Measurements from ENCODE around the gene PGLYRP2. TPM values are rescaled to one million over a fixed set of nuclear protein-coding genes. Genes with fewer than 3 reads are reported as not detected.

Gene PGLYRP2
- total RNA-seq, 1 donor from 2014 or later, result not detected

- no peaks in the 10 kb centered on the region for H3K4me1 Mint-ChIP-seq (ENCODE audit: low read depth, unreplicated experiment)
- FAIRE-seq, result no peak
Observed at GRCh38 chr19:15439821-15440641, 39.3 kb downstream of the PGLYRP2 start.

DNA sequence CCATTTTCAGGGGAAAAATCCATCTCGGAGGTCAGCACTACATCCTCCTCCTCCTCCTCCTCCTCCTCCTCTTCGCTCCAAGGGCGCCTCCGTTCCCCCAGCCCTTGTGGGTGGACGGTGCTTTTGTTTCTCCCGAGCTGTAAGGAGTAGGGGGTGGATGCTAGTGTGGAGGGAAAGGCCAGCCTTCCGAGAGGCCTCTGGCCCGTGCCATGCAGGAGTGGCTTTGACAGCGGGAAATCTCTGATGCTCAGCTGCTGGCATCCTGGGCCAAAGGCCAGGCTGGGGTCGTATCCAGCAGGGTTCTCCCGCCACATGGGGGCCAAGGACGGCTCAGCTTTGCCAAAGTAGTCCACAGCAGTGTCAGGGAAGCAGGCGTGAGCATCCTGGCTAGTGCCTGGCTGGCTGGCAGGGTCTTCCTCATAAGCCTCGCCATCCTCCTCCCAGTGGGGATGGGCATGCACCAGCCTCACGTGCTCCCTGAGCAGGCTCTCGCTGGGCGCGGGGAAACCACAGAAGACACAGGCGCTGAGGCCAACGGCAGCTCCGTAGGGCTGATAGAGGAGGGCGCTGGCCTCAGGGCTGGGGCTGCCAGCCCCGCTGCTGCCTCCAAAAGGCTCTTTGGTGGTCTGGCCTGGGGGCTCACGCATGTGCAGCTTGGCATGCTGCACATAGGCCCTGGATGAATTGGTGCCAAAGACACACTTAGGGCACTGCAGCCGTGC, 40.1 kb downstream of the PGLYRP2 start:
- H3K9me3 Mint-ChIP-seq (ENCODE audit: unreplicated experiment), result no peaks in the 10 kb centered on the region
- Histone ChIP-seq H3K4me1 (ENCODE audit: insufficient read depth, low read length) (no peaks in the 10 kb centered on the region), H3K9ac (ENCODE audit: low read length) (no peak overlapping the region)

More at GRCh38 chr19:15439821-15440641, 39.3 kb downstream of the PGLYRP2 start:
- Histone ChIP-seq H3K36me3 (ENCODE audit: insufficient read depth, low read length) (no peaks in the 10 kb centered on the region), H3K9me3 (ENCODE audit: insufficient read depth, low read depth, low read length) (no peaks in the 10 kb centered on the region), H3K79me2 (ENCODE audit: insufficient read depth, low read length) (no peaks in the 10 kb centered on the region), H4K20me1 (ENCODE audit: insufficient read depth, low read length) (no peaks in the 10 kb centered on the region), H3K4me1 (ENCODE audit: insufficient read depth, low read length) (no peaks in the 10 kb centered on the region), H3K4me2 (ENCODE audit: low read length) (no peak overlapping the region), H2AFZ (ENCODE audit: low read depth, low read length) (no peak overlapping the region), H3K9ac (ENCODE audit: low read length) (no peak overlapping the region), H3K27me3 (ENCODE audit: insufficient read depth, low read length) (no peaks in the 10 kb centered on the region), H3K27ac (ENCODE audit: low read depth, low read length) (no peak overlapping the region), H3K4me3 (ENCODE audit: insufficient read depth, low read depth, low read length) (no peak overlapping the region)
- Mint-ChIP-seq H3K27ac (ENCODE audit: unreplicated experiment) (no peak overlapping the region), H3K9me3 (ENCODE audit: unreplicated experiment) (no peaks in the 10 kb centered on the region), H3K36me3 (ENCODE audit: low read depth, unreplicated experiment) (peaks cover 9% of the 10 kb centered on the region), H3K27me3 (ENCODE audit: low read depth, unreplicated experiment) (no peaks in the 10 kb centered on the region), H3K4me3 (ENCODE audit: unreplicated experiment) (no peak overlapping the region)
- no peak for DNase-seq (ENCODE audit: low read depth)
- TF ChIP-seq CTCF (IDR thresholded peaks at IDR 0.05; ENCODE audit: insufficient read depth, low read depth, low read length), result no peak
- no peak for TF ChIP-seq EZH2 (IDR thresholded peaks at IDR 0.05; ENCODE audit: insufficient read depth, low read length)

More for the DNA sequence above, 40.1 kb downstream of the PGLYRP2 start:
- Histone ChIP-seq H3K27ac (ENCODE audit: low read depth, low read length) (no peak overlapping the region), H3K79me2 (ENCODE audit: insufficient read depth, low read length) (no peaks in the 10 kb centered on the region), H3K36me3 (ENCODE audit: insufficient read depth, low read length) (no peaks in the 10 kb centered on the region), H2AFZ (ENCODE audit: low read depth, low read length) (no peak overlapping the region), H3K4me2 (ENCODE audit: low read length) (no peak overlapping the region), H4K20me1 (ENCODE audit: insufficient read depth, low read length) (no peaks in the 10 kb centered on the region), H3K27me3 (ENCODE audit: insufficient read depth, low read length) (no peaks in the 10 kb centered on the region), H3K4me3 (ENCODE audit: insufficient read depth, low read depth, low read length) (no peak overlapping the region), H3K9me3 (ENCODE audit: insufficient read depth, low read depth, low read length) (no peaks in the 10 kb centered on the region)
- no peak for TF ChIP-seq CTCF (IDR thresholded peaks at IDR 0.05; ENCODE audit: insufficient read depth, low read depth, low read length)
- no peak for TF ChIP-seq EZH2 (IDR thresholded peaks at IDR 0.05; ENCODE audit: insufficient read depth, low read length)
- no peak for DNase-seq (ENCODE audit: low read depth)
- Mint-ChIP-seq H3K27ac (ENCODE audit: unreplicated experiment) (no peak overlapping the region), H3K36me3 (ENCODE audit: low read depth, unreplicated experiment) (peaks cover 8% of the 10 kb centered on the region), H3K27me3 (ENCODE audit: low read depth, unreplicated experiment) (no peaks in the 10 kb centered on the region), H3K4me3 (ENCODE audit: unreplicated experiment) (no peak overlapping the region), H3K4me1 (ENCODE audit: low read depth, unreplicated experiment) (no peaks in the 10 kb centered on the region)
- no peak for FAIRE-seq
